OCI-M2 (cell line): ENCODE data around the gene GPR179.

ENCODE experiments used
- DNase-seq: peaks from one replicate; lab custom pipeline; 2025; ENCODE audit not compliant: unreplicated experiment; lab: John Stamatoyannopoulos, UW

Gene GPR179

DNA sequence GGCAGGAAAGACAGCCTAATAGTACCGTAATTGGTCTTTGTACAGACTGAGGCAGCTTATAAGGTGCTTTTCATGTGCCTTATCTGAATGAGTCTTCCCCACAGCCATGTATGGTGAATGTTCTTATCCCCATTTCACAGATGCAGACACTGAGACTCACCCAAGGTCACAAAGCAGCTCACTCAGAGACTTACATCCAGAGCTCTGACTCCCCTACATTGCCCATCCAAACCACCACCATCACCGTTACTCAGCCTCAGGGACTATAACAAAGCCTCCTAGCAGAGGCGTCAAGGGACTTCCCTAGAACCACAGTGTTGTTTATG lies 627 bp upstream of the GPR179 start:
- DNase-seq: no peak

GRCh38 chr17:38342886-38343607 lies 709 bp downstream of the GPR179 start:
- no peak for DNase-seq

DNA sequence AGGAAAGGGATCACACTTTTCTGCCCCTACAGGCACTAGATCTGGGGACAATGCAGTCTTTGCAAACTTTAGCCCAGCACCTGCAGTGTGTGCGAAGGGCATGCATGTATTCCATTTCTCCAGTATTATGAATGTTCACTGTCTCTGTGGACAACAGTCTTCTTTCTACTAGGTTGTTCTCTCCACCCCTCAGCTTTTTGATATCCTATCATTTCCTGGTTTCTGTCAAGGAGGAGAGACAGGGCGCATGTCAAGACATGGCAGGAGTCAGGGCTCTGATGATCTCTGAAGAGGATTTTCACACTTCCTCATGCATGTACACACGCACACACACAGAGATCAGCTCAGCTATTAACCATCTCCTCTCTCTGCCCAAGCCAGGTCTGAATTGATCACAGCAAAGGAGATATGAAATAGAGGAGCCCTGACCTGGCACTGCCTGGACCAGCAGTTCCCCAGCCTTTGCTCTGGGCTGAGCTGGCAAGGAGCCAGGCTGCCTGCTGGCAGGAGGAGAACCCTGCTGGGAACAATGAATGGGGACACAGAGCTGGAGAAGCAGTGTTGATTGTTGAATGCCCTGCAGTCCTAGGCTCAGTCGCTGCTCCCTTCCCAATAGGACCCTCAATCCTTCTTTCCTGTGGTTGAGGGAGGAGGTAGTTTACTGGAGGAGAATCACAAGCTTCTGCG lies 2.6 kb downstream of the GPR179 start:
- DNase-seq: no peak

DNA sequence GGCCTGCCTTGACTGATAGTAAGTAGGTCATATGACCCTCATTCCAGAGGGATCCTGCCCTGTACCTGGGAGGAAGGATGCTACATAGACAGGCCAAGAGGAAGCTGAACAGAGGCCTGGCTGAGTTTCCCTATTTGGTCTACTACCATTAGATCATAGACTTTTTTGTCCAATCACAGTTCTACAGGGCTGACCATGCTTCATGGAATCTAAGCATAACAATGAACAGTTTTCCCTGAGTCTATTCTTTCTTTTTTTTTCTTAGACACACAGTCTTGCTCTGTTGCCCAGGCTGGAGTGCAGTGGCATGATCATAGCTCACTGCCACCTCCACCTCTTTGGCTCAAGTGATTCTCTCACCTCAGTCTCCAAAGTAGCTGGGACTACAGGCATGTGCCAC lies 3.9 kb downstream of the GPR179 start:
- no peak for DNase-seq

- no peak for DNase-seq
Measured at GRCh38 chr17:38338535-38338934, 5.2 kb downstream of the GPR179 start.

DNA sequence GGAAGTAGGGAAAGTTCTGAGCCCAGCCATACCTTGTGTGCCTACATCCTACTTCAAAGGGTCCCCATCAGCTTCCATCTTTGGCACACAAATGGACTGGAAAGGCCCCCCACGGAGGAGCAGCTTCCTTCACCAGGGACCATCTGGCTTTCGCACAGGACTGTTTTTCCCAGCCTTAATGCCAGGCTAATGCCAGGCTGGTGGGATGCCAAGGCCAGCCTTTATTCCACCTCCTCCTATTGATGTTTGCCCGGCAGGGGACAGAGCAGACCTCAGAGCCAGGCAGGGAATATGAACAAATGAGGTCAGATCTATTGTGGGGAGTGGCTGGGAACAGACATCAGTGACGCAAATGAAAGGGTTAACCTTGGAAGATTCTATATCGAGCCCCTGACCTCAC lies 5.7 kb downstream of the GPR179 start:
- DNase-seq: no peak

GRCh38 chr17:38336838-38337237 lies 6.9 kb downstream of the GPR179 start:
- no peak for DNase-seq

DNA sequence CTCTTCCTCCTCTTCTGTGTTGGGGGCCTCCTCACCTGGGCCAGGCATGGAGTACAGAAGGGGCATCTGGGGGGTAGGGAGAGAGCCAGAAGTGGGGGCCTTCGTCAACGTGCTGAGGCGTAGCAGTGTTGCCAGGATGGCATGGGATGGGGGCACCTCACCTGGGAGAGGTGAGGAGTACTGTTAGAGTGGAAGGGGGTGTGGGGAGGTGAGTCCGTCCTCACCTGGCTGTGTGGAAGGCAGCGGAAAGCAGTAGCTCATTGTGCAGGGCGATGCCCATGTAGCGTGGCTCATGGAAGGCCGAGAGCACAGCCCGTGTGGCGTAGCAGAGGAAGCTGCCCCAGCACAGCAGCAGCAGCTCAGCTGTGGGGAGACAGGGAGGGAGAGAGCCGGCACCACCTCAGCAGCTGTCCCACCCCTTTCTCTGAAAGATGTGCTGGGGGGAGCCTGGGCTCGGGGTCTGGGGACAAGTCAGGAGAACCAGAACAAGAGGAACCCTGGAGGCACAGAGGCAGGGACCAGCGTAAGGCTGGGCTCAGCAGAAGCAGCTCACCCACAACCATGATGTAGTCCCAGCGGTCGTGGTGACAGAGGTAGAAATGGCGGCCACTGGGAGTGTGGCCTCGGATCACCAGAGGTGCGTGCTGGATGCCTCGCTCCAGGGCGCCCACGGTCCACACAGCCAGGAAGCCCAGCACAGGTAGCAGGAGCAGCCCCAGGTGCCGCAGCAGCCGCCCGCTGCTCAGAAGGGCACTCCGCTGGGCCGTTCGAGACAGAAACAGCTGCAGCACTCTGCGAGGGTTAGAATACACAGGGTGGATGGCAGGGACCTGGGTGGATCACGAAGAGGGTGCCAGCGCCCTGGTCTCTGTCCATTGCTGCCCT lies 9.0 kb downstream of the GPR179 start:
- no peak for DNase-seq

DNA sequence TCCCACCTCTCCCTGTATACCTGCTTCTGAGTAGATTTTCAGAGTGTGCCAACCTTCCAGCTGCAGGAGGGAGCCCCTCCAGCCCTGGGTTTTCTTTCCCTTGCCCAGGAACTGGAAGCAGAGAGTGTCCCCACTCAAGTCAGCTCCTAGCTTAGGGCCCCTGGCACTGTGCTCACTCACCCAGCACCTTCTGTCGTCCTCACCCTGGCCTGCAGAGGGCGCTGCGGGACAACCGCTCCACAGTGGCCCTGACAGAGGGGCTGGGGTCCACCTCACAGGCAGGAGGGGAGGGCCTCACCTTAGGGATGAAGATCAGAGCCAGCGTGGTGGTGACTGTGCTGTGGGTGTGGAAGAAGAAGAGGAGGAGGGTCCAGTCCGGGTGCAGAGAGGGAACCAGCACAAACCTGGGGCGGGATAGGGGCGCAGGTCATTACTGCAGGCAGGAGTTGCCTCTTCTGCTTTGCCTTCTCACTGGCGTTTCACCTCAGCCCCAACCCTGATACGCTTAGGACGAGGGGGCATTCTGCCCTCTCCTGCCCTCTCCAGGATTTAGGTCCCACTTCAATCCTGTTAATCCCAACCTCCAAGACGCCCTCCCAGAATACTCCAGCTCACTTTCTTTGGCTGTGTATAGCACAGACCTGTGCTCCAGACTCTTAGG lies 10.0 kb downstream of the GPR179 start:
- DNase-seq: no peak

- no peak for DNase-seq
Measured at GRCh38 chr17:38332735-38333134, 11.0 kb downstream of the GPR179 start.

- no peak for DNase-seq
Measured at GRCh38 chr17:38330941-38331411, 12.8 kb downstream of the GPR179 start.

- DNase-seq: no peak
Measured at GRCh38 chr17:38329808-38330730, 13.7 kb downstream of the GPR179 start.

DNA sequence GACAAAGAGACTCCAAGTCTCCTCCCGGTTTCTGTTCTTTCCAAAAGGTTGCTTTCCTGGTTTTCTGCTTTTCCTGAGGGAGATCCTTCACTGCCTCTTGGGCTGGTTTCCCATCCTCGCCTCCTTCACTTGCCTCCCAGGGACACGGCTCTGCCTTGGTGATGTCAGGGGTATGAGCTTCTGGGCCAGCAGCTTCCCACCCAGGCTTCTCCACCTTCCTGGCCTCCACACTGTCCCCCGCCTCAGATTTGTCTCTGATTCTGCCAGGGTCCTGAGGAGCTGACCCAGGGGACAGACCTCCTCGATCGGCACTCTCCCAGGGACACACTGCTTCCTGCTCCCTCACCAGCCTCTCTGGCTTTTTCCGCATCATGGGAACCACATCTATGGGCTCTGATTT lies 14.5 kb downstream of the GPR179 start:
- no peak for DNase-seq

GRCh38 chr17:38328620-38329019 lies 15.1 kb downstream of the GPR179 start:
- no peak for DNase-seq

DNA sequence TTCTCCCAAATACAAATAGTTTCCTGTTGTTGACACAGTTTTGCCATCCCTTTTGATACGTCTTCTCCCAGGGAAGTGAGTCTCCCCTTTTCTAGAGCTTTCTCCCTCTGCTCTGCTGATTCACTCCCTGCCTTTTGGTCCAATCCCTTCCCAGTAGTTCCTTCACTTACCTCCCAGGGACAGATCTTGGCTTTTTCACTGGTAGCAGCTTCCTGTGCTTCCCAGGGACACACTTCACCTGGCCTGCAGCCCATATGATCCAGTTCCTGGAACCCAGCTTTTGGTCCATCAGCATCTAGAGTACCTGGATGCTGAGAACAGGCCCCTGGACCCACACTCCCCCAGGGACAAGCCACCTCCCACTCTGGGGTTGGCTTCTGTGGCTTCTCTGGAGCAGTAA lies 15.8 kb downstream of the GPR179 start:
- DNase-seq: no peak

- DNase-seq: no peak
Measured at GRCh38 chr17:38326996-38327792, 16.6 kb downstream of the GPR179 start.

- DNase-seq: no peak
Measured at GRCh38 chr17:38325221-38325851, 18.4 kb downstream of the GPR179 start.

GRCh38 chr17:38324772-38325171 lies 19.0 kb downstream of the GPR179 start:
- no peak for DNase-seq

DNA sequence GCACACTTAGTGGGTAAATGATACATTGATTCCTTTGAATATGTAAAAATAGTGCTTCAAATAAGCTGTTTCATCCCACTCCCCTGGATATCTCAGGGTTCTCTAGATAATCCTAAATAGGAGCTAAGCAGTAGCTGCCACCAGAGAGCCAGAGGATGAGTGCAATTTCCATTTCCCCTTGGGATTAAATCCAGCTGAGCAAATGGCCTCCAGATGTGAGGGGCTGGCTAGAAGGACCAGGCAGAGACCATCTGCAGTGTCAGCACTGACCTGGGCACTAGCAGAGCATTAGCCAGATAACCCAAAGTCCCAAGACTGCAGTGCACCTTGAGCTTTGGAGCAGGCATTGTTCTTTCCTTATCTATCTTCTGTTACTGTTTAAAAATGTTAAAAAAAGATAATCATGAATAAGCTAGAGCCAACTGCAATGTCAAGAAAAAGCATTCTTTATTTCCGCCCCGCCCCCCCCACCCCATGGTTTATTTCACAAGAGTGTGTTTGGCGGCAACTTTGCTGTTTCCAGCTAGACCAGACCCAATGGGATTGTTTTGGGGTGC lies 19.5 kb downstream of the GPR179 start:
- no peak for DNase-seq
